HG03521 (cell line): Measurements from ENCODE around the gene FUT6.
"Not testable (repeated sequence)": the region's sequence is repeated elsewhere in the genome, so short reads cannot be mapped to it uniquely, and the experiment has no call there.

ENCODE experiments used
- ATAC-seq: cut with Tn5 transposase; IDR thresholded peaks from one replicate; pipeline ENCODE4 v1.9.1; 2021; ENCODE audit warnings: mild to moderate bottlenecking, moderate library complexity; ENCODE audit not compliant: unreplicated experiment

The FUT6 gene

DNA sequence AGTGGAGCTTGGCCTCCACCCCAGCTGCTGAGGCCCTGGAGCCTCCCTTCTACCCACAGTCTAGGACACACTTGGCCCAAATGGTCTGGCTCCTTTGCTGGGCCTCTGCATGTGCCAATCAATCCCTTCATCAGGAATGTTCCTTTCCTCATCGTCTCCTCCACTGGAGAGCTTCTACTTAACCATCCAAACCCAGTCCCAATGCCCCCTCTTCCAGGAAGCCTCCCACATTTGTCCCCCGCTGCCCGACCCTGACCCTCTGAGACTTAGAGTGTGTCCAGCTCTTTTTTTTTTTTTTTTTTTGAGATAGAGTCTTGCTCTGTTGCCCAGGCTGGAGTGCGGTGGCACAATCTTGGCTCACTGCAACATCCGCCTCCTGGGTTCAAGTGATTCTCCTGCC is 51.1 kb downstream of the FUT6 start:
- no peak for ATAC-seq

DNA sequence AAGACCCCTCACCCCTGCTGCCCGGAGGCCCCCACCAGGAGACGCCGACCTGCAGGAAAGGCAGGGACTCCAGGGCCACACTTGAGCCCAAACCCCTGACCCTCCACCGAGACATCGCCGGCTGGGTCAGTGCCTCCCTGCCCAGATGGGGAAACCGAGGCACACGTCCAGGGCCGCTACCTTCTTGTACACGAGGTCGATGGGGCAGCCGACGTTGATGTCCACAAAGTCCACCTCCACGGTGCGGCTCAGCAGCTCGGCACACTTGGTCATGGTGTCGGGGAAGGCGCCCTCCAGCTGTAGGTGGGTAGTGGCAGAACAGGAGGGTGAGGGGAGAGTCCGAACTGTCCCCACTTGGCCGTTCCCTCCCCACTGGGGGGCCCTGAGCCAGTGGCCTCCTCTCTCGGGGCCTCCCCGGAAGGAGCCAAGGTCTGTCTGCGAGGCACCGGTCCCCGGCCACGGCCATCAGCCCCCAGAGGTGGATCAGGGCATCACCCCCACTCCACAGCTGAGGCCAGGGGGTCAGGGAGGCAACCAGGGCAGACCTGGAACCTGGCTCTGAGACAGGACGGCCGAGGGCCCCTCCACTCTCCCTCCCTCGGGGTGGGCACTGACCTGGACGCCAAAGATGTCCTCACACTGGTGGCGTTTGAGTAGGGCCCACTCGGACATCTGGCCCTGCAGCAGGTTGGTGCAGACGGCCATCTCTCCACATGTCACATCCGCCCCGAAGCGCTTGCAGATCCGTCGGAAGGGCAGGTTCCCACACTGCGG is 51.9 kb downstream of the FUT6 start:
- no peak for ATAC-seq

DNA sequence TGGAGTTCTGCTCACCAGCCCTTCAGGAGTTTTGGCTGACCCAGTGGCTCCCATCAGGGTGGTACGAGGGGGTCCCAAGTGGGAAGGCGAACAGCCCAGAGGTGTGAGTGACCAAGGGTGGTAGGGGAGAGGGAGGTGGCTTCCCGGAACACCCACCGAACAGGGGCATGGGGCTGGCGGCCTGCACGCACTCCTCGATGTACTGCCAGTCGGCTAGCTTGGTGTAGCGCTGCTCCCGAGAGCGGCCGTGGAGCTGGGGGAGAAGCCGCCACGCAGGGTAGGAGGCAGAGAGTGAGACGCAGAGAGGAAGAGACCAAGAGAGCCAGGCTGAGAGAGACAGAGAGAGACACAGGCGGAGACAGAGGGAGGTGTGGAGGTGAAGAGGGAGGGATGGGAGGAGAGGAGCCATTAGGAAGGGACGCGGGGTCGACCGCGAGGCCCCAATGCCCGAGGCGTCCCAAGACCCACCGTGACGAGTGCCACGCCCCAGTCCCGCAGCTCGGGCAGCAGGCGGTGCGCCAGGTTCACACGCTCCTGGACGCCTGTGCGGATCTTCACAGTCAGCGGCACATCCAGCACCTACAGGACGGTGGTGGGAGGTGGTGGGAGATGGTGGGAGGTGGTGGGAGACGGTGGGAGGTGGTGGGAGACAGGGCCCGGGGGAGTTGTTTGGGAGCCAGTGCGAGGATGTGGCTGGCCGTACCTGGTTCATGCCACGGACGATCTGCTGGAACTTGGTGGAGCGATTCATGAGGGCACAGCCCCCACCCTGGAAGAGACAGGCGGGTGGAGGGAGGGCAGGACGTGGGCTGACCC is 52.7 kb downstream of the FUT6 start:
- no peak for ATAC-seq

DNA sequence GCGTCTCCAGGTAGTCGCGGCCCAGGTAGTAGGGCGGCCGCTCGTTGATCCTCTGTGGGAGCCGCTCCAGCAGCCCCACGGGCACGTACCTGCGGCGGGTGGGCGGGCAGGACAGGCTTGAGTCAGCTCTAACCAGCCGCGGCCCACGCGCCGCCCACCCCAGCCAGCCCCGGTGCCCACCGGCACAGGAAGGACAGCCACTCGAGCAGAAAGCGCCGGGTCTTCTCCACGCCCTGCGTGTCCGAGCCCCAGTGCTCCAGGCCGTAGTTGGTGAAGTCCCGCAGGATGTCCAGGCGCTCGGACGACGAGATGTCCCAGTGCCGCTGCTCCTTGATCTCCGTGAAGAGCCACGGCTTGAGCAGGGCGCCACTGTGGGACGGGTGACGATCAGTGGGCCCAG is 54.1 kb downstream of the FUT6 start:
- ATAC-seq: no peak

DNA sequence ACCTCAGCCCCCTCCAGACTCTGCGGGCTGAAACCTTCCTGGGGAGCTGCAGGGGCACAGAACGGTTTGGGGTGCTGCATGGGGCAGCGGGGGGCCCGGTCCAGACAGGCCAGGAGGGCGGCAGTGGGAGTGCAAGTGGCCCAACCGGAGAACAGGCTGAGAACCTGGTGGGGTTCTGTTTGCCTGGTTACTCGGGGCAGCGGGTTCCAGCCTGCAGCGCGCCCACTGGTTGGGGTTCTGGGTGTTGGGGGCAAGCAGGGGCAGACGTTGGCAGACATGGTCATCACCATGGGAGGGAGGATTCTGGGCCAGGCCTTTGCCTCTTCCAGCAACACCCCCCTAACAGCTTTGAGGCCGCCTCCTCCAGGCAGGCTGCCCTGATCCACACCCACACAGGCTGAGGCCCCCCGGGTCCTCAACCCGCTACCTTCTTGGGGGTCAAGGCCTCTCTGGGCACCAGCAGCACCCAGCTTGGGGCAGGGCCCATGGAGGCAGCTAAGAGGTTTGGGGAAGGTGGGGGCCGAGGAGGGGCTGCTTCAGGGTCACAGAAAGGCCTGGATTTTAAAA is 54.8 kb downstream of the FUT6 start, which contains the start of gene PRR22:
TSS of gene PRR22 (minus strand) at position 166 of the 567 bp plus-strand sequence. CDS start at position 80, 86 bp downstream.
- no peak for ATAC-seq

DNA sequence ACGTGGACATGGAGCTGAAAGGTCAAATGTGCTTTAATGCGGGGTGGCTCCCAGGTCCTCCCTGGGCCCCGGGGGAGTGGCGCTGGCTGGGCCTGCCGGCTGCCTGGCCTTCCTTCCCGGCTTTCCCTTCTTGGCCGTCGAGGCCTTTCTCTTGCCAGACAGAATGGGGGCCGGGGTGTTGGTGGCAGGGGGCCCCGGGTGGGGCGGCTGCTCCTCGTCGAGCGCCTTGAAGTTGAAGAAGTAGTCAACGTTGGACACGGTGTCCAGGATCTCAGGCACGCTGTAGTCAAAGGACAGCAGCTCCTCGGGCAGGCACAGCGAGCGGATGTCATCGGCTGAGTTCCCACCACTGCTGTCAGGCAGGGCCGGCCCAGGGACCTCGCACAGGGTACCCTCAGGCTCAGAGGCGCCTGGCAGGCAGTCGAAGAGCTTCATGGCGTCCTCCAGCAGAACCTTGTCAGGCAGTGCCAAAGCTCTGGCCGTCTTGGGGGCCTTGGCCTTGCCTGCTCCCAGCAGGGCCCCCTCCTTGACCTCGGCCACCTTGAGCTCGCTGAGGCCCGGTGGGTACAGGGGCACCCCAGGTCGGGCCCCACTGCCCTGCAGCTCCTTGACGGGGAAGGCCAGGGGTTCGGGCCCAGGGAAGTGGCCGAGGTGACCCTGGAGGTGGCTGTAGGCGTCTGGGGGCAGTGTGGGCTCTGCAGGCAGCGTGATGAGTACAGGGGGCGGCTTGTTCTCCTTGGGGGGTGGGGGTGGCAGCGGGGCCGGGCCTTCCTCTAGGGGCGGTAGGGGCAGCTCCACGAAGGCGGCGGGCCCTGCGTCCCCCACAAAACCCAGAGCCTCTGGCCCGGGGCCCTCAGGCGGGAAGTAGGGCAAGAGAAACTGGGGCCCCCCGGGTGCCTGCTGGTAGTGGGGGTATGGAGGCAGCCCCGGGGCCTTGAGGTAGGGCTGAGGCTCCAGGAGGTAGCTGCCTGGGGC is 56.3 kb downstream of the FUT6 start:
- ATAC-seq: no peak

DNA sequence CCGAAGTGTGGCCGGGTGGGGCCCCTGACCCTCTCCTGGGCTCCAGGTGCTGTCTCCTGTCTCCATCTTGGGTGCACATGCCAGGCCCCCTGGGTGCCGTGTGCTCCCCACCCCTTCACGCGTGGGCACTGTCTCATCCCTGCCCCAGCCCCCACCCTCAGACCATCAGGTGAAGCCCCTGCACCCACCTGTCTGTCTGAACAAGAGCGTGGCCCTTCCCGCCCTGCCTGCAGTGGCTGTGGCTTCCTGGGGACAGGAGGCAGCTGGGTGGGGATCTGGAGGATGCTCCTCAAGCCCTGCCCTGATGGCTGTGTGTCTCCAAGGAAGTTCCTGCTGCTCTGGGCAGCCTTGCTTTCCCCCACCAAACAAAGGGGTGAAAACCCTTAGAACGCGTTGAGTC is 57.2 kb downstream of the FUT6 start:
- no peak for ATAC-seq

DNA sequence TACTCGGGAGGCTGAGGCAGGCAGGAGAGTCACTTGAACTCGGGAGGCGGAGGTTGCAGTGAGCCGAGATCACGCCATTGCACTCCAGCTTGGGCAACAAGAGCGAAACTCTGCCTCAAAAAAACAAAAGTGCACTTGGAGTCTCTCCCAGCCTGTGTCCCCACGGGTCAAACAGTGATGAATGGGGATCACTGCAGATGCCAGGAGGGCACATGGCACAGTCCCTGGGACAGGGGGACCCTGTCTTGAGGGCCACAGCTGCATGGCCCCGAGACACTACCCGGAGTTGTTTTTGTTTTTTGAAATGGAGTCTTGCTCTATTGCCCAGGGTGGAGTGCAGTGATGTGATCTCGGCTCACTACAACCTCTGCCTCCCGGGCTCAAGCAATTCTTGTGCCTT is 58.6 kb downstream of the FUT6 start:
- ATAC-seq: not testable (repeated sequence)
